ENCODE measurements around the gene TSPAN32.
"Not testable (repeated sequence)": the region's sequence is repeated elsewhere in the genome, so short reads cannot be mapped to it uniquely, and the experiment has no call there.

TSPAN32 gene

DNA sequence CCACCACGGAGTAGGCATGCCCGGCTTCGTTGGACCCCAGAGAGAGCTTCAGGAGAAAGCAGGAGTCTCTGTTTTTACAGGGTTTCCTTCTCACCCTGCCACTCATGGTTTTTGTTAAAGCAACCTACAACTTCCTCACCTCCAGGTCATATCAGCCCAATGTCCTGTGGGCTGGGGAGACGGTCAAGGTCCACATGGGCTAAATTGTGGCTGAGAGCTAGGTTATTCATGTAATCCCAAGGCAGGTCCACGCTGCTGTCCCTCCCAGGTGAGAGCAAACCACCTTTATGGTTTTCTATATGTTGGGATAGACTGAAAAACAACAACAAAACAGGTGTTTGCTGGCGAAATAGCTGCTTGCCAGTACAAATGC, 19.5 kb downstream of the TSPAN32 start:
- H3K27me3 ChIP-seq: peaks cover 0 to 14% (median 0%) of the 10 kb centered on the region in 11 experiments; a peak in 2 of 22 replicates
- no peak overlapping the region for H3K4me2 ChIP-seq
- H3K9ac ChIP-seq: no peak overlapping the region
- TF ChIP-seq Cebpa-rat (IDR thresholded peaks at IDR 0.05): no peak
- peaks cover 3 to 29% (median 13%) of the 10 kb centered on the region in 10 experiments; a peak in 19 of 20 replicates for H3K4me1 ChIP-seq
- H3K4me3 ChIP-seq: no peak overlapping the region
- H4K20me1 ChIP-seq: 0 out of 22 replicates have a peak, but pooled peaks cover 0 to 4% (median 0%) of the 10 kb centered on the region in 11 experiments
- H3K9me3 ChIP-seq (replicated peaks in 1 of 11): peaks cover 0 to 38% (median 15%) of the 10 kb centered on the region in 11 experiments; a peak in 18 of 22 replicates
- no peak overlapping the region for H3K27ac ChIP-seq
- no peaks in the 10 kb centered on the region for H3K36me3 ChIP-seq

DNA sequence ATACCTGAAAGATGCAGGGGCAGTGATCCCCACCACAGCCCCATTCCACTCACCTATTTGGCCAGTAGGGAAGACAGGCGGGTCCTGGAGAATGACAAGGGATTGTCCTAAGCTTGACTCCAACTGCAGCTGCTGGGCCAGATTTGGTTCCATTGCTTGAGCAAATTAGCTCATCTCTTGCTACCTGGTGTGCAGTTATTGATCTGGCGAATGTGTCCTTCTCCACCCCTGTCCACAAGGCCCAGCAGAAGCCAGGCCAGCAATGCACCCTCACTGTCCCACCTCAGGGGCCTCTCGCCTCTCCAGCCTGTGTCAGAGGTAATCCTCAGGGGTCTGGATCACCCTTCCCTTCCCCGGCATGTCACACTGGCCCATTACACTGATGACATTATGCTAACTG, 23.3 kb downstream of the TSPAN32 start:
- H3K27ac ChIP-seq: no peak overlapping the region
- TF ChIP-seq Cebpa-rat (IDR thresholded peaks at IDR 0.05): no peak
- H3K27me3 ChIP-seq: no peaks in the 10 kb centered on the region
- H4K20me1 ChIP-seq: no peaks in the 10 kb centered on the region
- H3K36me3 ChIP-seq: no peaks in the 10 kb centered on the region
- H3K9me3 ChIP-seq (replicated peaks in 1 of 11): peaks cover 5 to 37% (median 14%) of the 10 kb centered on the region in 11 experiments; a peak in 20 of 22 replicates
- no peak overlapping the region for H3K9ac ChIP-seq
- H3K4me2 ChIP-seq: no peak overlapping the region
- H3K4me1 ChIP-seq: peaks cover 0 to 24% (median 2%) of the 10 kb centered on the region in 10 experiments; a peak in 10 of 20 replicates
- H3K4me3 ChIP-seq: no peak overlapping the region

DNA sequence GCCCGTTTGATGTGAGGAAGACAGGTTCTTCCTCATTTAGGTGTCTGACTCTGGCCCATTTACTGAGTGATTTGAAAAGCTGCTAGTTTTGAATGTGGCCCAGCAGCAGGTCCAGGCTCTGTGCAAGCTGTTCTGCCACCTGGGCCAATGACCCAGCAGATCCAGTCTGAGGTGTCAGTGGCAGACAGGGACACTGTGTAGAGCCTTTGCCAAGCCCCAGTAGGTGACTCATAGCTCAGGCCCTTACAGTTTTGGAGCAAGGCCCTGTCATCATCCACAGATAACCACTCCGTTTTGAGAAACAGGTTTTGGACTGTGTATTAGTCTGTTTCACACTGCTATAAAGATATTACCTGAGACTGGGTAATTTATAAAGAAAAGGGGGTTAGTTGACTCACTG, 23.9 kb downstream of the TSPAN32 start:
- Histone ChIP-seq H3K4me1 (peaks cover 0 to 18% (median 0%) of the 10 kb centered on the region in 10 experiments; a peak in 8 of 20 replicates), H3K27me3 (no peaks in the 10 kb centered on the region), H3K9ac (no peak overlapping the region), H3K36me3 (no peaks in the 10 kb centered on the region; a peak in 1 of 22 replicates), H3K4me2 (no peak overlapping the region), H3K27ac (no peak overlapping the region), H3K4me3 (no peak overlapping the region), H4K20me1 (no peaks in the 10 kb centered on the region), H3K9me3 (replicated peaks in 1 of 11) (peaks cover 11 to 43% (median 20%) of the 10 kb centered on the region in 11 experiments)
- no peak for TF ChIP-seq Cebpa-rat (IDR thresholded peaks at IDR 0.05)

DNA sequence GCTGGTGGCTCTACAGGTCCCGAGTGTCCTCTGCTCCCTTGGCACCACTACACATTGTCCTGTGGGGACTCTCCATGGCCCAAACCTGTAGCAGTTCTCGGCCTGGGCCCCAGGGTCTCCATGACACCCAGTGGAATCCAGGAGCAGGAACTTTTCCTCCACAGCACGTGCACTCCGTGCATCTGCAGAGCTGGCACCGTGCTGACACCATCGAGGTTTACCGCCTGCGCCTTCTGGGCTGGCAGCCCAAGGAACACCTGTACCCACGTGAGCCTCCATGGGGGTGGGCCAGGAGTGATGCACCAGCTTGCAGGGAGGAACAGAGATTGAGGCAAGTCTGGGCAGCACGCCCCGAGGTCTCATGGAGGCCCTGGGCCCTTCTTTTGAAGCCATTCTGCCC, 25.2 kb downstream of the TSPAN32 start:
- Histone ChIP-seq H4K20me1 (no peaks in the 10 kb centered on the region), H3K36me3 (no peaks in the 10 kb centered on the region; a peak in 1 of 22 replicates), H3K27ac (no peak overlapping the region), H3K4me2 (peak overlapping the region in 4 of 11 experiments; percentile 20 to 28 (median 24); a peak in 2 of 22 replicates), H3K27me3 (no peaks in the 10 kb centered on the region), H3K9ac (no peak overlapping the region), H3K9me3 (replicated peaks in 1 of 11) (peaks cover 22 to 50% (median 33%) of the 10 kb centered on the region in 11 experiments), H3K4me1 (peaks cover 0 to 16% (median 0%) of the 10 kb centered on the region in 10 experiments; a peak in 7 of 20 replicates), H3K4me3 (no peak overlapping the region)
- TF ChIP-seq Cebpa-rat (IDR thresholded peaks at IDR 0.05): no peak

DNA sequence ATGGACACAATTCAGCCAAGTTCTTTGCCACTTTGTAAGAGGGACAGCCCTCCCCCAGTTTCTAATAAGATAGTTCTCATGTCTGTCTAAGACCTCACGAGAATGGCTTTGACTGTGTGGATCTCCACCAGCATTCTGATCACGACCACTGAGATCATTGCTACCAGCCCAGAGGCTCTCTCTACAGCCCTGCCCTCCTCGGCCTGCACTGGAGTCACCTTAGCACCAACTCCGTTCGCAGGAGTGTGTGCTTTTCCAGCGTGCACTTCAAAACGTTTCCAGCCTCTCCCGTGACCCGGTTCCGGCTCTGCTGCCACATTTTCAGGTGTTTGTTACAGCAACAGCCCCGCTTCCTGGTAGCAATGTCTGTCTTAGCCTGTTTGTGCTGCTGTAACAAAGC, 26.2 kb downstream of the TSPAN32 start:
- Histone ChIP-seq H3K4me3 (no peak overlapping the region), H3K9me3 (replicated peaks in 1 of 11) (peaks cover 15 to 40% (median 25%) of the 10 kb centered on the region in 11 experiments), H3K36me3 (no peaks in the 10 kb centered on the region; a peak in 1 of 22 replicates), H3K9ac (no peak overlapping the region), H3K27ac (no peak overlapping the region), H3K27me3 (no peaks in the 10 kb centered on the region), H3K4me1 (peaks cover 0 to 16% (median 0%) of the 10 kb centered on the region in 10 experiments; a peak in 7 of 20 replicates), H3K4me2 (no peak overlapping the region), H4K20me1 (no peaks in the 10 kb centered on the region)
- TF ChIP-seq Cebpa-rat (IDR thresholded peaks at IDR 0.05): no peak

DNA sequence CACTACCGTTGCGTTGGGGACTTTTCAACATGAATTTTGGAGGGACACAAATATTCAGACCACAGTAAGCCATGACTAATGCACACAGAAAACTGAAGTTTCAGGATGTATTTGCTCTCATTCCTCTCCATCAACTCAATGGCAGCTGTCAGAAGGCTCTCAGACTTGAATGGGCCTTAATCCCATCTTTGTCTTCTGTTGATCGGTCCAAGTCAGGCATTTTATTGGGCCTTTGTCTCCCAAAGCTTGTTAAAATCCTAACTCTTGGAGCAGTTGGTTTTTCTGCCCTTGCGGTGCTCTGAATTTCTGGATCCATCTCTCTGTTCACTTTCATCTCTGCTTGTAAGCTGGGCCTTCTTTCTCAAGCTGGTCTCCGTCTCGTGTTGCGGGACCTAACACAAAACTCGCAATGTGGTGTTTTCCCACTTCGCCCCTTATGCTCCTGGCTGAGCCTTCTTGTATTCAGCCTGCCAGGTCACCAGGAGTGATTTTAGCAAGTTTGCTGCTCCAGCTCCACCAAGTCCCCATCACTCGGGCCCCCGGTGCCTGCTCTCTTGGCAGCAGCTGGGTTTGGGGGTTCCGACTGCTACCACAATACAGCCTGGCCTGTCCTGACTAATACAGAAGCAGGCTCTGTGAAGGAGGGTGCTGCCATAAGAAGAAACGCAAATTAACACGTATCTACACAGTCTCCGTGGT, 27.0 kb downstream of the TSPAN32 start:
- H3K9me3 ChIP-seq (replicated peaks in 1 of 11): peaks cover 15 to 39% (median 25%) of the 10 kb centered on the region in 11 experiments
- H3K4me2 ChIP-seq: peak overlapping the region in 4 of 11 experiments; percentile 7 to 26 (median 12); a peak in 3 of 22 replicates
- no peak overlapping the region for H3K9ac ChIP-seq
- peaks cover 0 to 16% (median 0%) of the 10 kb centered on the region in 10 experiments; a peak in 7 of 20 replicates for H3K4me1 ChIP-seq
- no peaks in the 10 kb centered on the region for H4K20me1 ChIP-seq
- TF ChIP-seq Cebpa-rat (IDR thresholded peaks at IDR 0.05): no peak
- no peak overlapping the region for H3K27ac ChIP-seq
- H3K27me3 ChIP-seq: no peaks in the 10 kb centered on the region
- H3K36me3 ChIP-seq: no peaks in the 10 kb centered on the region; a peak in 1 of 22 replicates
- no peak overlapping the region for H3K4me3 ChIP-seq

DNA sequence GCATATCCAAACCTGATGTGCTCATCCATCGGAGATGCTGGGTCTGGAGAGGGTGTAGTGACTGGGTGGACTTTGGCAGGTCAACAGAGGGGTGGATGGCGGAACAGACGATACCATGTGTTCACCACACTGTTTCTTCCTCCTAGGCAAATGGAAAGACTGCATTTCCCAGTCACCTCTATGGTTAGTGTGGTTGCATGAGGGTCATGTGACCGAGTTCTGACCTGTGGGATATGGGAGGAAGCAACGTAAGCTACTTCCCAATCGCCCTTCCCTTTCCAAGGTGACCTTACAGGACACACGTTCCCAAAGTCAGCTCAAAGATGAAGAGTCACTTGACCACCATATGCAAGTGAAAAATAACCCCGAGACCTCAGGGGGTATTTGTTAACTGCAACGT, 27.7 kb downstream of the TSPAN32 start:
- no peak overlapping the region for H3K9ac ChIP-seq
- H3K36me3 ChIP-seq: no peaks in the 10 kb centered on the region; a peak in 1 of 22 replicates
- no peak overlapping the region for H3K4me3 ChIP-seq
- TF ChIP-seq Cebpa-rat (IDR thresholded peaks at IDR 0.05): no peak
- peaks cover 15 to 34% (median 25%) of the 10 kb centered on the region in 11 experiments for H3K9me3 ChIP-seq (replicated peaks in 1 of 11)
- no peak overlapping the region for H3K27ac ChIP-seq
- H4K20me1 ChIP-seq: no peaks in the 10 kb centered on the region
- H3K27me3 ChIP-seq: no peaks in the 10 kb centered on the region
- peak overlapping the region in 4 of 11 experiments; percentile 7 to 26 (median 12); a peak in 3 of 22 replicates for H3K4me2 ChIP-seq
- peaks cover 0 to 16% (median 0%) of the 10 kb centered on the region in 10 experiments; a peak in 7 of 20 replicates for H3K4me1 ChIP-seq

DNA sequence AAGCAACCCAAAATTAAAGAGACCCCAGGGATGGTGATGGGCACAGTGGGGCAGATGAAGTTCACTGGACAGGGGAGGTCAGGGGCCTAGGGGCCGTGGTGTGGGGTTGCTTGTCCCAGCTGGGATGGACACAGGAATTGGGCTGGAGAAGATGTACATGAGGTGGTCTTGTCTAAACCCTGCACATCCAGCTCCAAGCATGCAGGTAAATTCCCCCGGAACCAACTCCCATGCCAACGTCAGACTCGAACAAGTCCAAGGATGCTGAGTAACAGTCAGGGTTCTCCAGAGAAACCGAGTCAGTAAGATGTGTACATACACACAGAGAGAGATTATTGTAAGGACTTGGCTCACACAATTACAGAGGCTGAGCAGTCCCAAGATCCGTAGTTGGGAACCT, 28.9 kb downstream of the TSPAN32 start:
- no peak for TF ChIP-seq Cebpa-rat (IDR thresholded peaks at IDR 0.05)
- Histone ChIP-seq H3K9me3 (replicated peaks in 1 of 11) (peaks cover 15 to 33% (median 25%) of the 10 kb centered on the region in 11 experiments), H4K20me1 (no peaks in the 10 kb centered on the region), H3K27me3 (no peaks in the 10 kb centered on the region), H3K4me3 (no peak overlapping the region), H3K36me3 (no peaks in the 10 kb centered on the region; a peak in 1 of 22 replicates), H3K27ac (no peak overlapping the region), H3K9ac (no peak overlapping the region), H3K4me2 (no peak overlapping the region), H3K4me1 (peaks cover 0 to 16% (median 0%) of the 10 kb centered on the region in 10 experiments; a peak in 7 of 20 replicates)

DNA sequence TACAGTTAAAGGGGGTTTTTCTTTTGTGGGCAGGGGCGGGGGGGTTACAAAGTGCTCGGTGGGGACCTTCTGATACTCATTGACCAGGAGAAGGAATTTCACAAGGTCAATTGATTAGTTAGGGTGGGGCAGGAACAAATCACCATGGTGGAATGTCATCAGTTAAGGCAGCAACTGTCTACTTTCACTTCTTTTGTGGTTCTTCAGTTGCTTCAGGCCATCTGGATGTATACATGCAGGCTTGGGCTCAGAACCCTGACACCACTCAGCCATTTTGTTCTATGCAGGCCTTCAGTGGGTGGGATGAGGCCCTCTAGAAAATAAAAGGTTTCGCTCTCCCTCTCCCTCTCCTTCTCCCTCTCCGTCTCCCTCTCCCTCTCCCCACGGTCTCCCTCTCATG, 29.6 kb downstream of the TSPAN32 start:
- H3K36me3 ChIP-seq: no peaks in the 10 kb centered on the region; a peak in 1 of 22 replicates
- H3K27me3 ChIP-seq: no peaks in the 10 kb centered on the region
- H3K9ac ChIP-seq: no peak overlapping the region
- no peak overlapping the region for H3K4me3 ChIP-seq
- no peak overlapping the region for H3K27ac ChIP-seq
- no peaks in the 10 kb centered on the region for H4K20me1 ChIP-seq
- no peak overlapping the region for H3K4me2 ChIP-seq
- no peak for TF ChIP-seq Cebpa-rat (IDR thresholded peaks at IDR 0.05)
- peaks cover 0 to 16% (median under 1%) of the 10 kb centered on the region in 10 experiments; a peak in 8 of 20 replicates for H3K4me1 ChIP-seq
- peaks cover 15 to 33% (median 25%) of the 10 kb centered on the region in 11 experiments for H3K9me3 ChIP-seq (replicated peaks in 1 of 11)

DNA sequence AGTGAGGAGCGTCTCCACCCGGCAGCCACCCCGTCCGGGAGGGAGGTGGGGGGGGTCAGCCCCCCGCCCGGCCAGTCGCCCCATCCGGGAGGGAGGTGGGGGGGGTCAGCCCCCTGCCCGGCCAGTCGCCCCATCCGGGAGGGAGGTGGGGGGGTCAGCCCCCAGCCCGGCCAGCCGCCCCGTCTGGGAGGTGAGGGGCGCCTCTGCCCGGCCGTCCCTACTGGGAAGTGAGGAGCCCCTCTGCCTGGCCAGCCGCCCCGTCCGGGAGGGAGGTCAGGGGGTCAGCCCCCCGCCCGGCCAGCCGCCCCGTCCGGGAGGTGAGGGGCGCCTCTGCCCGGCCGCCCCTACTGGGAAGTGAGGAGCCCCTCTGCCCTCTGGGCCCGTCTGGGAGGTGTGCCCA, 30.8 kb downstream of the TSPAN32 start:
- H3K4me1 ChIP-seq, H3K4me3 ChIP-seq, H3K27me3 ChIP-seq, H4K20me1 ChIP-seq, H3K9ac ChIP-seq, H3K36me3 ChIP-seq, H3K27ac ChIP-seq, H3K4me2 ChIP-seq: not testable (repeated sequence)
- H3K9me3 ChIP-seq (replicated peaks in 1 of 11): peaks cover 15 to 33% (median 25%) of the 10 kb centered on the region in 11 experiments

DNA sequence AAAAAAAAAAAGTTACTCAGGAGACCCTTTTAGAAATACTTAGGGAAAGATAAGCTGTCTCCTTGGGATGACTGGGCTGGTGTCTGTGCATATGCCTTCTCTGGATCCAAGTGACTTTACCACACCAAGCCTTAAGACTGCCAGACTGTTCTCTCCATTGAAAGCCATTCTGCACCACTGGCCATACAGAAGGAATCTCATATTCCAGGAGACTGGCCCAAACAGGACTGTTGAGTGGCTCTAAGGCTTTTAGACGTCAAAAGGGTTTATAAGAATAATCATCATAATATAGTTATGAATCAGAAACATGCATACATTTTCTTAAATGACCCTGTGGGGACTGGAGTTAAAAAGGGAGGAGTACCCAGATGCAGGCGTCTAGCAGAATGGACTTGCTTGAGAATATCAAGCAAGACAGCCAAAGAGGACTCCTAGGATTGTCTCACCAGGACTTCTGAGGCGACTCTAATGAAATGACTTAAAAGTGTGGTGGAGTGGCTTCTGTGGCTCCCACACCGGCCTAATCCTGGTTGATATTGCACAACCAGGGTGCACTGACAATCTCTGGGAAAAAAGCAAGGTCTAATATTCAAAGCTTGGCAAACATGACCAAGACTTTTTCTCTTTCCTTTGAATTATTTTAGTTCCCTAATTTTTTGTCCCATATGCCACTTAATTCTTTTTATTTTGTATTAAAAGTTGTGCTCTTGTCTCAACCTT, 31.8 kb downstream of the TSPAN32 start:
- H3K9ac ChIP-seq, H3K4me1 ChIP-seq, H3K36me3 ChIP-seq, H3K4me2 ChIP-seq, H4K20me1 ChIP-seq, H3K27ac ChIP-seq, H3K27me3 ChIP-seq, H3K4me3 ChIP-seq: not testable (repeated sequence)
- peaks cover 15 to 33% (median 25%) of the 10 kb centered on the region in 11 experiments for H3K9me3 ChIP-seq (replicated peaks in 1 of 11)

DNA sequence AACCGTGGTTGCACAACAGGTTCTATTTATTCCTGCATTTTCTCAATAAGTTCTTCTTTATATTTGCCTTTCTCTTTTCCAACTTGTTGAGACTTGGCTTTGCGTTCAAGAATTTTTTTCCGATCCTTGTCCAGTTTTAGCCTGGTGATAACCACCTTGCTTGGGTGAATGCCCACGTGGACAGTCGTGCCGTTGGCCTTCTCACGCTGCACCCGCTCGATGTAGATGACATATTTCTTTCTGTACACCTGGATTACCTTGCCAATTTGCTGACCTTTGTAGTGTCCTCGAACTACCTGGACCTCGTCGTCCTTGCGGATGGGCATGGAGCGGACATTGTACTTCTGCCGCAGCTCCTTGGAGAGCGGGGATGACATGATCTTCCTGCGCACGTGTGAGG, 33.5 kb downstream of the TSPAN32 start:
- not testable (repeated sequence) for H3K27ac ChIP-seq, H3K4me1 ChIP-seq, H3K4me2 ChIP-seq, H4K20me1 ChIP-seq, H3K4me3 ChIP-seq, H3K36me3 ChIP-seq, H3K27me3 ChIP-seq, H3K9ac ChIP-seq
- peaks cover 15 to 23% (median 17%) of the 10 kb centered on the region in 11 experiments for H3K9me3 ChIP-seq (replicated peaks in 1 of 11)

DNA sequence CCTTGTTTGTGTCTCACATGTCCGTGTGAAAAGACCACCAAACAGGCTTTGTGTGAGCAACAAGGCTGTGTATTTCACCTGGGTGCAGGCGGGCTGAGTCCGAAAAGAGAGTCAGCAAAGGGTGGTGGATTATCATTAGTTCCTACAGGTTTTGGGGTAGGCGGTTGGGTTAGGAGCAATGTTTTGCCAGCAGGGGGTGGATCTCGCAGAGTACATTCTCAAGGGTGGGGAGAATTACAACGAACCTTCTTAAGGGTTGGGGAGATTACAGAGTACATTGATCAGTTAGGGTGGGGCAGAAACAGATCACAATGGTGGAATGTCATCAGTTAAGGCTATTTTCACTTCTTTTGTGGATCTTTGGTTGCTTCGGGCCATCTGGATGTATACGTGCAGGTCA, 36.9 kb downstream of the TSPAN32 start:
- H3K4me2 ChIP-seq; H4K20me1 ChIP-seq; H3K27ac ChIP-seq; H3K9ac ChIP-seq; H3K4me3 ChIP-seq; H3K27me3 ChIP-seq; H3K9me3 ChIP-seq (replicated peaks in 1 of 11); H3K4me1 ChIP-seq; H3K36me3 ChIP-seq: not testable (repeated sequence)

Measured in BLaER1 treated with 17β-estradiol and CSF1 and Interleukin-3, amounts not matched to agents 10 nM and 100 nM (cell line).